ENCODE results near the gene DLG2. TPM values are rescaled to one million over a fixed set of nuclear protein-coding genes. Genes with fewer than 3 reads are reported as not detected.

DLG2 gene
- total RNA-seq, 1 donor from 2014 or later, result 1.8 TPM

DNA sequence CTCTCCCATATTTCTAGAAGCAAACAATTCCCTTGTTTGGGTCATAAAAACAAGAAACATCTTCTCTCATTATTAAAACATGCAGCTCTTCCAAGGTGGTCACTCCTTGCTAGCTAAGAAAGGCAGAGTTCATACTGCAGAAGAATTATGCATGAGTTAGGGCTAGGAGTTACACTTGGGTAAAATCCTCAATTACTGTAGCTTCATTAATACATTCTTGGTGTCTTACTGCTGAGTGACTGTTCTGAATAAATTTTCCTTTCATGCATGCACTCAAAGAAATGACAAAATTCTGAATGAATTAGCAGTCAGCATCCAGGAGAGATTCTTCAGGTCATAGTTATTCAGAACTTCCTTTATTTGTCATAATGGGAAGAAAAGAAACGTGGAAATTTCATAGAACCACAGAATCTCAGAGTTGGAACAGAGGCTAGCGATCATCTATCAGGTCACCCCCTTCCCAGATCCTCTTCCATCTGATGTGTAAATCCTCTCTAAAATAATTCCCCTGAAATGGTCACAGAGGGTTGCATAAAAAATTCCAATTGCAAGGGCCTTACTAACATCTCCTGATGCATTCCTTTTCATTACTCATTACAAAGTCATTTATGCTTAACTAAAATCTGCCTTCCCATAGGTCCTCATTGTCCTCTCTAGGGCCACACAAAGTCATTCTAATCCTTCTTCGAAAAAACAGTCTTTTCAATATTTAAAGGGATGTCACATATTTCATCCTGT lies 771.5 kb downstream of the DLG2 start:
- Histone ChIP-seq H2AFZ (ENCODE audit: low read depth, low read length) (peak overlapping the region; percentile 20), H3K27ac (ENCODE audit: low read depth, low read length) (peak overlapping the region; percentile 55), H4K20me1 (ENCODE audit: insufficient read depth, low read length) (no peaks in the 10 kb centered on the region), H3K9me3 (ENCODE audit: insufficient read depth, low read depth, low read length) (no peaks in the 10 kb centered on the region), H3K4me1 (ENCODE audit: insufficient read depth, low read length) (peaks cover 20% of the 10 kb centered on the region), H3K36me3 (ENCODE audit: insufficient read depth, low read length) (no peaks in the 10 kb centered on the region), H3K4me3 (ENCODE audit: insufficient read depth, low read depth, low read length) (no peak overlapping the region), H3K9ac (ENCODE audit: low read length) (peak overlapping the region; percentile 5), H3K79me2 (ENCODE audit: insufficient read depth, low read length) (no peaks in the 10 kb centered on the region), H3K27me3 (ENCODE audit: insufficient read depth, low read length) (no peaks in the 10 kb centered on the region), H3K4me2 (ENCODE audit: low read length) (peak overlapping the region; percentile 61)
- DNase-seq (ENCODE audit: low read depth), result peak; percentile 81
- H3K36me3 Mint-ChIP-seq (ENCODE audit: low read depth, unreplicated experiment), result no peaks in the 10 kb centered on the region
- H3K4me1 Mint-ChIP-seq (ENCODE audit: low read depth, unreplicated experiment), result peaks cover 38% of the 10 kb centered on the region
- no peak overlapping the region for H3K4me3 Mint-ChIP-seq (ENCODE audit: unreplicated experiment)
- peak overlapping the region; percentile 86 for H3K27ac Mint-ChIP-seq (ENCODE audit: unreplicated experiment)
- no peaks in the 10 kb centered on the region for H3K27me3 Mint-ChIP-seq (ENCODE audit: low read depth, unreplicated experiment)
- H3K9me3 Mint-ChIP-seq (ENCODE audit: unreplicated experiment), result no peaks in the 10 kb centered on the region
- TF ChIP-seq EZH2 (IDR thresholded peaks at IDR 0.05; ENCODE audit: insufficient read depth, low read length), result no peak
- TF ChIP-seq, protein P1, sequence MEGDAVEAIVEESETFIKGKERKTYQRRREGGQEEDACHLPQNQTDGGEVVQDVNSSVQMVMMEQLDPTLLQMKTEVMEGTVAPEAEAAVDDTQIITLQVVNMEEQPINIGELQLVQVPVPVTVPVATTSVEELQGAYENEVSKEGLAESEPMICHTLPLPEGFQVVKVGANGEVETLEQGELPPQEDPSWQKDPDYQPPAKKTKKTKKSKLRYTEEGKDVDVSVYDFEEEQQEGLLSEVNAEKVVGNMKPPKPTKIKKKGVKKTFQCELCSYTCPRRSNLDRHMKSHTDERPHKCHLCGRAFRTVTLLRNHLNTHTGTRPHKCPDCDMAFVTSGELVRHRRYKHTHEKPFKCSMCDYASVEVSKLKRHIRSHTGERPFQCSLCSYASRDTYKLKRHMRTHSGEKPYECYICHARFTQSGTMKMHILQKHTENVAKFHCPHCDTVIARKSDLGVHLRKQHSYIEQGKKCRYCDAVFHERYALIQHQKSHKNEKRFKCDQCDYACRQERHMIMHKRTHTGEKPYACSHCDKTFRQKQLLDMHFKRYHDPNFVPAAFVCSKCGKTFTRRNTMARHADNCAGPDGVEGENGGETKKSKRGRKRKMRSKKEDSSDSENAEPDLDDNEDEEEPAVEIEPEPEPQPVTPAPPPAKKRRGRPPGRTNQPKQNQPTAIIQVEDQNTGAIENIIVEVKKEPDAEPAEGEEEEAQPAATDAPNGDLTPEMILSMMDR (IDR thresholded peaks at IDR 0.05; ENCODE audit: insufficient read depth, low read depth, low read length), result no peak
- FAIRE-seq, result peak; percentile 96

DNA sequence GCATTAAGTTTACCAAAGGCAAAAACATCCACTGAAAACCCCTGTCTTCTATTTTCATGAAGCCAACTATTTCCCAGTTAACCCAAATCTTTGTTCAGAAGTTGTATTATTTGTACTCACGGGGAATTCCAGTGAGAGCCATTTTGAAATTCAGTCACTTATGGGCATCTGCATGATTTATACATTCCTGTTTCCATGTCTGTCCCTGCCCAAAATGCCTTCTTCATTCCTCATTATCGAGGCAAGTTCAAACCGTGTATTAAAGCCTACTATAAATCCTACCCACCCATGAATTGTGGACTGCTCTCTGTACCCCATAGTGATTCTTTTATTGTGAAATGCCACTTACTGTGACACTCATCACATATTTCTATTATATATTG lies 772.7 kb downstream of the DLG2 start:
- peak overlapping the region; percentile 55 for H3K27ac ChIP-seq (ENCODE audit: low read depth, low read length)
- peaks cover 38% of the 10 kb centered on the region for H3K4me1 Mint-ChIP-seq (ENCODE audit: low read depth, unreplicated experiment)
- H3K36me3 Mint-ChIP-seq (ENCODE audit: low read depth, unreplicated experiment), result no peaks in the 10 kb centered on the region
- H3K4me3 ChIP-seq (ENCODE audit: insufficient read depth, low read depth, low read length), result no peak overlapping the region
- no peaks in the 10 kb centered on the region for H3K9me3 ChIP-seq (ENCODE audit: insufficient read depth, low read depth, low read length)
- H3K4me1 ChIP-seq (ENCODE audit: insufficient read depth, low read length), result peaks cover 20% of the 10 kb centered on the region
- H3K36me3 ChIP-seq (ENCODE audit: insufficient read depth, low read length), result no peaks in the 10 kb centered on the region
- no peaks in the 10 kb centered on the region for H3K27me3 ChIP-seq (ENCODE audit: insufficient read depth, low read length)
- TF ChIP-seq EZH2 (IDR thresholded peaks at IDR 0.05; ENCODE audit: insufficient read depth, low read length), result no peak
- TF ChIP-seq, protein P1 (IDR thresholded peaks at IDR 0.05; ENCODE audit: insufficient read depth, low read depth, low read length), result no peak
- H2AFZ ChIP-seq (ENCODE audit: low read depth, low read length), result no peak overlapping the region
- H4K20me1 ChIP-seq (ENCODE audit: insufficient read depth, low read length), result no peaks in the 10 kb centered on the region
- DNase-seq (ENCODE audit: low read depth) (no peak), FAIRE-seq (no peak)
- H3K4me3 Mint-ChIP-seq (ENCODE audit: unreplicated experiment), result no peak overlapping the region
- no peak overlapping the region for H3K4me2 ChIP-seq (ENCODE audit: low read length)
- no peaks in the 10 kb centered on the region for H3K79me2 ChIP-seq (ENCODE audit: insufficient read depth, low read length)
- H3K27me3 Mint-ChIP-seq (ENCODE audit: low read depth, unreplicated experiment), result no peaks in the 10 kb centered on the region
- no peak overlapping the region for H3K9ac ChIP-seq (ENCODE audit: low read length)
- H3K27ac Mint-ChIP-seq (ENCODE audit: unreplicated experiment), result peak overlapping the region; percentile 68
- no peaks in the 10 kb centered on the region for H3K9me3 Mint-ChIP-seq (ENCODE audit: unreplicated experiment)

DNA sequence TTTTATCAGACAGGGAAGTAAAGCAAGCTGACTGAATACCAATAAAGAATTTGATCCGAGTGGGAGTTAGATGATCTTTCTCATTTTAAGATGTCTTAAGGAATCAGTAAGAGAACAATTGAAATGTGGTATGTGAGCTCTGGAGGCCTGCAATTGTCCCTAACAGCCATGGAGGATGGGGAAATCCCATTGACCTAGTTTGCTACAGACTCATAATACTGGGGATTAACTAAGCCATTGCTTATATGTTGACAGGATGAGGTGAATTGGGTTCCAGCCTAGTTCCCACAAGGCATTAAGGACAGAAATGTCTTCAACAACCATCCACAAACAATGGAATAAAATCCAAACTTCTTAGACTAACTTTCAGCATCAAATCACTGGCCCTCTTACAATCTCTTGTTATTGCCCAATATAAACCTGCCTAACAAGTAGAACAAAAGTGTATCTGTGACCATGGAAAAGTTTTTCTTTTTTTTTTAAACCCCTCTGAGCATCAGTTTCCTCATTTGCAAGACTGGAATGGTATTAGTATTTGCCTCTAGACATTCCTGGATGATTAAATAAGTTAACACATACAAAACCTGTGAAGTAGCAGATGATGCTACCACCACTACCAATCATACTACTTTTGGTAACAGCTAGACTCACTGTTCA lies 773.2 kb downstream of the DLG2 start:
- DNase-seq (ENCODE audit: low read depth), result no peak
- FAIRE-seq, result no peak
- Mint-ChIP-seq H3K27ac (ENCODE audit: unreplicated experiment) (peak overlapping the region; percentile 68), H3K36me3 (ENCODE audit: low read depth, unreplicated experiment) (no peaks in the 10 kb centered on the region), H3K27me3 (ENCODE audit: low read depth, unreplicated experiment) (no peaks in the 10 kb centered on the region), H3K4me1 (ENCODE audit: low read depth, unreplicated experiment) (peaks cover 38% of the 10 kb centered on the region), H3K9me3 (ENCODE audit: unreplicated experiment) (no peaks in the 10 kb centered on the region), H3K4me3 (ENCODE audit: unreplicated experiment) (no peak overlapping the region)
- TF ChIP-seq, protein P1 (IDR thresholded peaks at IDR 0.05; ENCODE audit: insufficient read depth, low read depth, low read length), result no peak
- TF ChIP-seq EZH2 (IDR thresholded peaks at IDR 0.05; ENCODE audit: insufficient read depth, low read length), result no peak
- H3K4me2 ChIP-seq (ENCODE audit: low read length), result no peak overlapping the region
- H3K36me3 ChIP-seq (ENCODE audit: insufficient read depth, low read length), result no peaks in the 10 kb centered on the region
- H3K4me3 ChIP-seq (ENCODE audit: insufficient read depth, low read depth, low read length), result no peak overlapping the region
- no peaks in the 10 kb centered on the region for H3K27me3 ChIP-seq (ENCODE audit: insufficient read depth, low read length)
- H3K79me2 ChIP-seq (ENCODE audit: insufficient read depth, low read length), result no peaks in the 10 kb centered on the region
- no peaks in the 10 kb centered on the region for H4K20me1 ChIP-seq (ENCODE audit: insufficient read depth, low read length)
- no peaks in the 10 kb centered on the region for H3K9me3 ChIP-seq (ENCODE audit: insufficient read depth, low read depth, low read length)
- no peak overlapping the region for H3K9ac ChIP-seq (ENCODE audit: low read length)
- H3K27ac ChIP-seq (ENCODE audit: low read depth, low read length), result no peak overlapping the region
- H2AFZ ChIP-seq (ENCODE audit: low read depth, low read length), result no peak overlapping the region
- H3K4me1 ChIP-seq (ENCODE audit: insufficient read depth, low read length), result peaks cover 20% of the 10 kb centered on the region
